LNCAP (cell line): ENCODE data around the gene FBXW5.

Experiments used
- CTCF ChIP-seq: fragments of 450-650 bp; IDR thresholded peaks from 2 replicates; pipeline ENCODE4 v1.5.1; 2017; ENCODE audit warnings: mild to moderate bottlenecking

FBXW5 gene

GRCh38 chr9:136927343-136928271, 16.9 kb downstream of the FBXW5 start:
- no peak for TF ChIP-seq CTCF

- TF ChIP-seq CTCF, result no peak
Observed at GRCh38 chr9:136926749-136927148, 17.8 kb downstream of the FBXW5 start.

DNA sequence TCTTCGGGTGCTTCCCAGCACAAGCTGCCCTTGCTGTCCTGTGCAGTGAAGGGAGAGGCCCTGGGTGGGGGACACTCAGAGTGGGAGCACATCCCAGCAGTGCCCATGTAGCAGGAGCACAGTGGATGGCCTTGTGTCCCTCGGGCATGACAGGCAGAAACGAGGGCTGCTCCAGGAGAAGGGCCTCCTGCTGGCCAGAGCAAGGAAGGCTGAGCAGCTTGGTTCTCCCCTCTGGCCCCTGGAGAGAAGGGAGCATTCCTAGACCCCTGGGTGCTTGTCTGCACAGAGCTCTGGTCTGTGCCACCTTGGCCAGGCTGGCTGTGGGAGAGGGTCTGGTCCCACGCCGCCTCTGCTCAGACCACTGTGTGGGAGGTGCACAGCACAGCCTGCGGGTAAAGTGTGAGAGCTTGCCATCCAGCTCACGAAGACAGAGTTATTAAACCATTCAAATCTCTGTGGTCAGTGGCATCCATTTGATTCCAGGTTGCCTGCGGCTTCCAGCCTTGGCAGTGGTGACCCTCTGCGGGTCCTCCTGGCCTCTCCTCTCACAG, 18.3 kb downstream of the FBXW5 start:
- TF ChIP-seq CTCF, result no peak

GRCh38 chr9:136925414-136926153, 19.0 kb downstream of the FBXW5 start:
- no peak; the same call in 1 of the 2 replicates for TF ChIP-seq CTCF

DNA sequence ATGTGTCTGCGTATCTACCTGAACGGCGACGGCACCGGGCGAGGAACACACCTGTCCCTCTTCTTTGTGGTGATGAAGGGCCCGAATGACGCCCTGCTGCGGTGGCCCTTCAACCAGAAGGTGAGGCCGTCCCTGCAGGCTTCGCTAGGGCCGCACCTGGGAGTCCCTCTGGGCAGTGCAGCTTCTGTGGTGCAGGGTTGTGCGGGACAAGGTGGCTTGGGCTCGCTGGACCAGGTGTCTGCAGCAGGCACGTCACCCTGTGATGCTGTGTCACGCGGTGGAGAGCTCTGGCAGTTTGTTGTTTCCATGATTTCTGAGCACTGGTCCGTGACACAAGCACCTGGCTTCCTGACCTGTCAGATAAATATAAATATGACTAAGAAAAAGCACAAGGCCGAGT, 20.7 kb downstream of the FBXW5 start:
- TF ChIP-seq CTCF, result no peak

GRCh38 chr9:136922540-136922939, 22.0 kb downstream of the FBXW5 start:
- no peak for TF ChIP-seq CTCF

- no peak for TF ChIP-seq CTCF
Observed at GRCh38 chr9:136921718-136922117, 22.8 kb downstream of the FBXW5 start.
